Measurements from ENCODE around the gene DHRS12. TPM values are rescaled to one million over a fixed set of nuclear protein-coding genes. Genes with fewer than 3 reads are reported as not detected.

DHRS12 gene
- total RNA-seq, 4 donors from 2014 or later, result 3.5 to 25.8 (median 10.8) TPM

DNA sequence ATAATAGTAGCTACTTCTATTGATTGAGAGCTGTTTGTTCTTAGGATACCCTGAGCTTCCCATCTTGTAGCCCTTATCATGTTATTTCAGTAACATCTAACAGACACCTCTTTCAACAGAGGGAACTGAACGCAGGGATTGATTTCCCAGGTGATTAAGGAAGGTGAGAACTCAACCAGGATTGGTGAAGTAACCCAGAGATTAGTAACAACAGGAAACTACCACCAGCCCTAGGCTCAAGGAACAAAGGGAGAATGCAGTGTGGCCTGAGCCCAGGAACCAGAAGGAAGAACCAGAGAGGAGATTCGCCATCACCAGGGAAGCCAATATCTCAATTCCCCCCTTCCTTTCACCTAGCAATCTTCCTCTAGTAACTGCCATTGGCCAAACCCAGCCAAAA is 8.5 kb downstream of the DHRS12 start:
- WGBS, result 88% methylated on average over 2 of the region's 2 CpGs
- TF ChIP-seq, protein P1, sequence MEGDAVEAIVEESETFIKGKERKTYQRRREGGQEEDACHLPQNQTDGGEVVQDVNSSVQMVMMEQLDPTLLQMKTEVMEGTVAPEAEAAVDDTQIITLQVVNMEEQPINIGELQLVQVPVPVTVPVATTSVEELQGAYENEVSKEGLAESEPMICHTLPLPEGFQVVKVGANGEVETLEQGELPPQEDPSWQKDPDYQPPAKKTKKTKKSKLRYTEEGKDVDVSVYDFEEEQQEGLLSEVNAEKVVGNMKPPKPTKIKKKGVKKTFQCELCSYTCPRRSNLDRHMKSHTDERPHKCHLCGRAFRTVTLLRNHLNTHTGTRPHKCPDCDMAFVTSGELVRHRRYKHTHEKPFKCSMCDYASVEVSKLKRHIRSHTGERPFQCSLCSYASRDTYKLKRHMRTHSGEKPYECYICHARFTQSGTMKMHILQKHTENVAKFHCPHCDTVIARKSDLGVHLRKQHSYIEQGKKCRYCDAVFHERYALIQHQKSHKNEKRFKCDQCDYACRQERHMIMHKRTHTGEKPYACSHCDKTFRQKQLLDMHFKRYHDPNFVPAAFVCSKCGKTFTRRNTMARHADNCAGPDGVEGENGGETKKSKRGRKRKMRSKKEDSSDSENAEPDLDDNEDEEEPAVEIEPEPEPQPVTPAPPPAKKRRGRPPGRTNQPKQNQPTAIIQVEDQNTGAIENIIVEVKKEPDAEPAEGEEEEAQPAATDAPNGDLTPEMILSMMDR (IDR thresholded peaks at IDR 0.05), result no peak
- TF ChIP-seq POLR2AphosphoS5 (IDR thresholded peaks at IDR 0.05), result no peak
- no peak for TF ChIP-seq EP300 (IDR thresholded peaks at IDR 0.05)
- TF ChIP-seq POLR2A (IDR thresholded peaks at IDR 0.05), result no peak
- Histone ChIP-seq H3K27me3 (no peaks in the 10 kb centered on the region), H3K4me1 (peaks cover 6% of the 10 kb centered on the region), H3K27ac (no peak overlapping the region), H3K9me3 (no peaks in the 10 kb centered on the region), H3K36me3 (peaks cover 5% of the 10 kb centered on the region), H3K4me3 (no peak overlapping the region)
- no peak for DNase-seq (ENCODE audit: low spot score in 2 of 2)

DNA sequence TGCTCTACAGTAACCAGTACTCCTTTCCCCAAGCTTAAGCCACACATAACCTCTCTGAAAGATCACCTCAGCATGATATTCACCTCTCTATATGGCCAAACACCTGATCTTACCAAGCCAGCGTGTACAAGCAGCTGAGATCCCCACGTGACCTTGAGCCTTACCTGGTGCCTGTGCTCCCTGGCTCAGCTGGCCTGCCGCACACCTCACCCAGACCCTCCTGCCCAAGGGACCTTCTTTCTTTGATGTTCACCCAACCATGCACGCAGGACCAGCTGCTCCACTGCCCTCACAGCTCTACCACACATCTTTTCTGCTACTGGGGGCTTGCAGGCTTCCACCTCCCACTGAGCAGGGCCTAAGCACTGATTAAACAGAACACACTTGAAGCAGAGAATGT is 9.0 kb downstream of the DHRS12 start:
- peaks cover 4% of the 10 kb centered on the region for H3K4me1 ChIP-seq

DNA sequence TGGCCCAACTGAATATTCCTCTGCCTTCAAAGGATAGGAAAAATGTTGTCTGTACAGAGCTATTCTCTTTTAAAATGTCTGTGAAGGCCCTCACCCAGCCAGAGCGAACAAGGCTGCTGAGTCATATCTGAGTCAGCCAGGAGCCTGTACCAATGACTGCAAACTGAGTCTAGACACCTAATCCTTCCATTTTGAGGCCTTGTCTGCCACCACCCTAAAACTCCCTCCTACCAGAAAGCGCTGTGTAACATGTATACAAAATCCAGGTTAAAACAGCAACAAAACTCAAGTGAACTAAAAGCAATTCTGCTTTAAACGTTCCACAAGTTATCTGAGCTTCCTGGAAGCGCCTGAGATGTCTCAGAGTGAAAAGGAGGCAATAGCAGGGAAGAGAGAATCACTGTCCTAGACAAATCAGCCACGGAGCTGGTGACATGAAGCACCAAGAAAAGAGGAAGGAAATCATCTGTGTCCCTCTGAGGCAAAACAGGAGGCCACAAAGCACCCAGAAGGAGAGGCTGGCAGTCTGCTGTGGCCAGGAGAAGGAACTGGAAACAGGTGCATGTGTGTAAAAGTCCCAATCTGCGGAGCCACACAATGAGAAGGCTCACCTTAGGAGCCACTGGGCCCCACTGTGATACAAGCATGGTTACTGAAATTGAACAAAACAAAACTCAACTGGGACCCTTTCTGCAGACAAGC is 10.2 kb downstream of the DHRS12 start:
- Histone ChIP-seq H3K9me3 (no peaks in the 10 kb centered on the region), H3K36me3 (peaks cover 5% of the 10 kb centered on the region), H3K4me1 (peaks cover 6% of the 10 kb centered on the region), H3K27me3 (no peaks in the 10 kb centered on the region), H3K4me3 (no peak overlapping the region), H3K27ac (no peak overlapping the region)
- WGBS, result 75% methylated on average over 6 of the region's 6 CpGs
- peak in 1 of 2 donors; percentile 43 for DNase-seq (ENCODE audit: low spot score in 2 of 2)
- TF ChIP-seq, protein P1 (IDR thresholded peaks at IDR 0.05), result no peak

More for the DNA sequence above, 9.0 kb downstream of the DHRS12 start:
- H3K4me3 ChIP-seq, result no peak overlapping the region
- peaks cover 5% of the 10 kb centered on the region for H3K36me3 ChIP-seq
- TF ChIP-seq, protein P1 (IDR thresholded peaks at IDR 0.05), result no peak
- TF ChIP-seq EP300 (IDR thresholded peaks at IDR 0.05) (no peak), POLR2AphosphoS5 (IDR thresholded peaks at IDR 0.05) (no peak), POLR2A (IDR thresholded peaks at IDR 0.05) (no peak)
- H3K27ac ChIP-seq, result no peak overlapping the region
- 90% methylated on average over 4 of the region's 4 CpGs for WGBS
- H3K9me3 ChIP-seq, result no peaks in the 10 kb centered on the region
- H3K27me3 ChIP-seq, result no peaks in the 10 kb centered on the region
- peak in 1 of 2 donors; percentile 18 for DNase-seq (ENCODE audit: low spot score in 2 of 2)

DNA sequence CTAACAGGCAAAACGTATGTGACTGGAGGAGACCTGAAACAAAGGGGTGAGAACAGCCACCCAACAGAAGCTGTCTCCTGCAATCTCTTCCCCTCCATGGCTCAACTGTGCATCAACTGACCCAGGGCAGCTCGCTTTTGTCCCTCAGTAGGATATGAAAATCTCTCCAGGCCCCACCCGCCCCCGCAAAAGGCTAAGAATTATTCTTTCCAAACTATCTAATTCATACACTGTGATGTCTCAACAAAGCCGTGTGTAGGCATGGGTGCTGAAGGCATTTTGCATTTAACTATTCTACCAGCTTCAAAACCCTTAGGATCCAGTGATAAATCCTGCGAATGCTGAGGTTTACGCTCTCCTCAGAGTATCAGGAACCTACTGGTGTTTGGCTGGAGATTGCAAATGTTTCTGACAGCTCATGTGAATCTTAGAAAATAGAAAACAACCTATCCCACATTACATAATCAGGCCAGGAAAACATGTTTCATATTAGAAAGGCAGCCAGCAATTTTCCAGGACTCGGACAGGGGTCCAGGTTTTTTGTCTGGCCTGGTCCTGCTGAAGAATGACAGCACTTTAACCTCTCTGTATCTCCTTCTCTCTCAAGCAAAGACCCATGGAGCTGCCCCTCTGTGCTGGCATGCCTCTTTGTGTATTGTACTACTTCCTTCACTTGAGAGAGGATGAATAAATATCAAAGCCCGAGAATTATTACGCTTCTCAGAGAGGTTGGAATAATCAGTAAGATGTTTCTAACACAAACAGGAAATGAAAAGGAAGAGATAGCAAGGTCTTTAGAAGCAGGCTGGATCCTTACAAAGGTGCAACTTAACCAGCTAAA is 17.3 kb downstream of the DHRS12 start:
- DNase-seq (ENCODE audit: low spot score in 2 of 2), result peak in 1 of 2 donors; percentile 42
- TF ChIP-seq EP300 (IDR thresholded peaks at IDR 0.05) (no peak), POLR2A (IDR thresholded peaks at IDR 0.05) (no peak), POLR2AphosphoS5 (IDR thresholded peaks at IDR 0.05) (no peak)
- TF ChIP-seq, protein P1 (IDR thresholded peaks at IDR 0.05), result no peak
- Histone ChIP-seq H3K36me3 (no peaks in the 10 kb centered on the region), H3K27me3 (no peaks in the 10 kb centered on the region), H3K4me1 (peaks cover 22% of the 10 kb centered on the region), H3K9me3 (no peaks in the 10 kb centered on the region), H3K27ac (peak overlapping the region; percentile 73), H3K4me3 (no peak overlapping the region)
- 58% methylated on average over 10 of the region's 10 CpGs for WGBS

Data from suprapubic skin (tissue), 4 donors.